ENCODE data around the gene GNB2.
A peak's percentile ranks its signal among the peaks of the same experiment; 100 is the strongest.

The GNB2 gene

GRCh38 chr7:100680576-100681271 lies 7.2 kb downstream of the GNB2 start:
- TF ChIP-seq POLR2A (IDR thresholded peaks at IDR 0.05; ENCODE audit: low read depth, low read length) = no peak
- DNase-seq (ENCODE audit: insufficient read length, low spot score) (no peak), FAIRE-seq (no peak)

GRCh38 chr7:100681491-100682227 lies 8.1 kb downstream of the GNB2 start:
- no peak for DNase-seq (ENCODE audit: insufficient read length, low spot score)
- TF ChIP-seq POLR2A (IDR thresholded peaks at IDR 0.05; ENCODE audit: low read depth, low read length) = no peak
- FAIRE-seq = no peak

DNA sequence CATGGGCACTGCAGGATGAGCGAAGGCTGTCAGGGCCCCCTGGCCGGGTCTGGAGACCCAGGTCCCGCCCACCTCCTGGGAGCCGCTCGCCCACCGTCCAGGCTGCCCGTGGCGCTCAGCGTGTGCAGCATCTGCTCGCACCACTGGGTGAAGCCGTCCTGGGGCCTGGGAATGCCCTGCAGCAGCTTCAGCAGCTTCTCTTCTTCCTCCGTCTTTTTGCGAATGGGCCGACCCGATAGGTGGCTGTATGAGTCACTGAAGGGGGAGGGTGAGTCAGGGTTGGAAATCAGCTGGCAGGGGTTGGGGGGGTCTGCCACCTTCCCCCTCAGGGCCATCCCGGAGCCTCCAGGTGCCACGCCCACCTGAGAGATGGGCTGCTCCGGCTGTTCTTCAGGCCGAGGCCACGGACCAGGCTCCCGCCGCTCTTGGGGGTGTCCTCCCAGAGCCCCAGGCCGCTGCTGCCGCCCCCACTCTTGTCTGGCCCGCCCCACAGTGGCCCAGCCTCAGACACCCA lies 8.7 kb downstream of the GNB2 start:
- DNase-seq (ENCODE audit: insufficient read length, low spot score) = peak; percentile 70
- TF ChIP-seq POLR2A (IDR thresholded peaks at IDR 0.05; ENCODE audit: low read depth, low read length) = peak; percentile 6; the same call in 1 of the 2 replicates
- FAIRE-seq = no peak

GRCh38 chr7:100682991-100683658 lies 9.6 kb downstream of the GNB2 start:
- no peak for TF ChIP-seq POLR2A (IDR thresholded peaks at IDR 0.05; ENCODE audit: low read depth, low read length)
- DNase-seq (ENCODE audit: insufficient read length, low spot score) = no peak
- no peak for FAIRE-seq

DNA sequence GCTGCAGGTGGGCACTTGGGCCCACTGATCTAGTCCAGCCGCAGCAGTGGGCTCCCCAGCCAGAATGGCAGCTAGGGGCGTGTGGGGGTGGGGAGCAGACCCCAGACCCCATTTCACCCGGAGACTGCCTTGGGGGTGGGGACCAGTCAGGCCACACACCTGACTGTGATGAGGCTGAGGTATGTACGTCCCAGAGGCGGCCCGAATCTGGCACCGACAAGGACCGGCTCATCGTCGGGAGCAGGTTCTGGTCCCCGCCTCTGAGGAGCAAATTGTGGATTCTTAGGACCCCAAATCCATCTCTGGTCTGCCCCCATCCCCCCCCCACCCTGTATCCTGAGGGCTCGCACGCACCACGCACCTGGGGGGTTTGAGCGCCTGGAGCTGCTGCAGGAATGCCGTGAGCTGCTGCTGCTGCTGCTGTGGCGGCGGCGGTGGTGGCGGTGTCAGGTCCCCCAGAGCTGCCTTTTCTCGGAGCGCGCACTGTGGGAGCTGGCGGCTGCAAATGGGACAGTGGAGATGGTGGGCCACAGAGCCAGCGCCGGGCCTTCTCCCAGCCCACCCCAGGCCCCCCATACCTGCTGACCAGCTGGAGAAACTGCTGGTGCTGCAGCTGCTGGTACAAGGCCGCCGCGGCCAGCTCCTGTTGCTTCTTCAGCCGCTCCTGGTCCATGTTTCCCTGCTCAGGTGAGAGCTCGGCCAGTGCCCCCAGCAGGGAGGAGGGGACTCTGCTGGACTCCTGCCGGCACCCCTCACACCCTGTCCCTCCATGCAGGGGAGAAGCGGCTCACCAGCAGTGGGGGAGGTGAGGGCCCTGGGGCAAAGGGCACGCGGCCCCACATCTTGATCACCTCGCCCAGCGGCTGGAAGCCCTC lies 10.4 kb downstream of the GNB2 start:
- no peak for DNase-seq (ENCODE audit: insufficient read length, low spot score)
- FAIRE-seq = no peak
- no peak for TF ChIP-seq POLR2A (IDR thresholded peaks at IDR 0.05; ENCODE audit: low read depth, low read length)

GRCh38 chr7:100684534-100685042 lies 11.0 kb downstream of the GNB2 start:
- DNase-seq (ENCODE audit: insufficient read length, low spot score) = no peak
- FAIRE-seq = no peak
- no peak for TF ChIP-seq POLR2A (IDR thresholded peaks at IDR 0.05; ENCODE audit: low read depth, low read length)

DNA sequence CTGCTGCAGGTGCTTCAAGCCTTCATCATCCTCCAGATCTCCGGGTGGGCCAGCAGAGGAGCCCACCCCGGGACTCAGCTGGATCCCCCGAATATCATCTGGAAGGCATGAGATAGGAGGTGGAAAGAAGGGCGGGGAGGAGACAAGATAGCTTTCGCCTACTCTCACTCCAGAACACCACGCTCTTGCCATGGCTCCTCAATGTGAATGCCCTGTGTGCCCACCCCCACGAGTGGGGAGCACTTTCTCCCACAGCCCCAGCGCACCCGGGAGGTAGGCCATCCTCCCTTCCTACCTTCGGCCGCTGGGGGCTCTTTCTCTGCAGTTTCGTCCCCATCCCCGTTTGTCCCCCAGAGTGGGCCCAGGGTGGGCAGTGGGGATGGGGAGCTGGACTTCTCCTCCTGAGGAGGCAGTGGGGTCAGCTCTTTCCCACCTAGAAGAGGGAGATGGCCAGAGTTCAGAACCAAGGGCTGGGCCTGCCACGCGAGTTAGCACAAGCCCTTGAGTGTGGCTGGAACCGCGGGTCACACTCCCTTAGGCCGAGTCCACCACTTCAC lies 11.6 kb downstream of the GNB2 start:
- TF ChIP-seq POLR2A (IDR thresholded peaks at IDR 0.05; ENCODE audit: low read depth, low read length) = no peak
- no peak for DNase-seq (ENCODE audit: insufficient read length, low spot score)
- no peak for FAIRE-seq

DNA sequence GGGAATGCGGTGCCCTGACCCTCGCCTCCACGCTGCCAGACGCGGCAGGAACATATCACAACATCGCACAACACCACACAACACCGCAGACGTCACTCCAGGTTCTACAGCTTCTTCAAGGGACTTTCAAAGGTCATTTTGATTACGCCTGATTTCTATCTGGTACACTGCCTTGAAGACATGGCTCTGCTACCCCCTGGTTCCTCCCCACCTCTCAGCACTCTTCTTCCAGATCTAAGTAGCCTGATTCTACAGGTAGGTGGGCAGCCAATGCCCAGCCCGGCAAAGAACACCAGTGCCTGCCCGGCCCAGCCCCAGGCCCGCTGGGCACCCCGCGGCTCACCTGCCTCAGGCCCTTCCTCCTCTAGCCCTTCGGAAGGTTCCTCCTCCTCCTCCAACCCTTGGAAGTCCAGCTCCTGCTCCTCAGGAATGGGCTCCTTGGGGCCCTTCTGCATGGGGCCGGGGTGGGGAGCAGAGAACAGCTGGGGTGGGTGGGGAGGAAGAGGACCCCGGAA lies 12.1 kb downstream of the GNB2 start:
- FAIRE-seq = no peak
- DNase-seq (ENCODE audit: insufficient read length, low spot score) = no peak
- TF ChIP-seq POLR2A (IDR thresholded peaks at IDR 0.05; ENCODE audit: low read depth, low read length) = no peak

GRCh38 chr7:100686201-100686821 lies 12.8 kb downstream of the GNB2 start:
- no peak for TF ChIP-seq POLR2A (IDR thresholded peaks at IDR 0.05; ENCODE audit: low read depth, low read length)
- DNase-seq (ENCODE audit: insufficient read length, low spot score) = no peak
- FAIRE-seq = no peak

DNA sequence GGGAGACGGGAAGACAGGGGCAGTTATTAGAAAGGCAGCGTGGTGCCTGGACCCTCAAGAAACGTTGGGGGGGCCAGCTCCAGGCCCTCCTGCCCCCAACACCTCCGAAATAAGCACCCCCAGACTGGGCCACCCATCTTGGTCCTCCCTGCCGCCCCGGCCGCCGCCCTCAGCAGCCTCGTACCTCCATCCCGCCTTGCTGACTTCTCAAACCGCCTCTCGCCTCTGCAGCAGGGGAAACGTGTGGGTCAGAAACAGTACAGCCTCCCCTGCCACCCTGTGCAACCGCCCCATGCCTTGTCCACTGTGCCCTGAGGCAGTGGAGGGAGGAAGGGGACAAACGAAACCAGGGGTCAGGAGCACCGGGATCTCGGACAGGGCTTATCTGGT lies 13.3 kb downstream of the GNB2 start:
- FAIRE-seq (no peak), DNase-seq (ENCODE audit: insufficient read length, low spot score) (no peak)

GRCh38 chr7:100687261-100687660 lies 13.7 kb downstream of the GNB2 start:
- FAIRE-seq (no peak), DNase-seq (ENCODE audit: insufficient read length, low spot score) (no peak)
- no peak for TF ChIP-seq POLR2A (IDR thresholded peaks at IDR 0.05; ENCODE audit: low read depth, low read length)

More for the DNA sequence above, 13.3 kb downstream of the GNB2 start:
- TF ChIP-seq POLR2A (IDR thresholded peaks at IDR 0.05; ENCODE audit: low read depth, low read length) = no peak

DNA sequence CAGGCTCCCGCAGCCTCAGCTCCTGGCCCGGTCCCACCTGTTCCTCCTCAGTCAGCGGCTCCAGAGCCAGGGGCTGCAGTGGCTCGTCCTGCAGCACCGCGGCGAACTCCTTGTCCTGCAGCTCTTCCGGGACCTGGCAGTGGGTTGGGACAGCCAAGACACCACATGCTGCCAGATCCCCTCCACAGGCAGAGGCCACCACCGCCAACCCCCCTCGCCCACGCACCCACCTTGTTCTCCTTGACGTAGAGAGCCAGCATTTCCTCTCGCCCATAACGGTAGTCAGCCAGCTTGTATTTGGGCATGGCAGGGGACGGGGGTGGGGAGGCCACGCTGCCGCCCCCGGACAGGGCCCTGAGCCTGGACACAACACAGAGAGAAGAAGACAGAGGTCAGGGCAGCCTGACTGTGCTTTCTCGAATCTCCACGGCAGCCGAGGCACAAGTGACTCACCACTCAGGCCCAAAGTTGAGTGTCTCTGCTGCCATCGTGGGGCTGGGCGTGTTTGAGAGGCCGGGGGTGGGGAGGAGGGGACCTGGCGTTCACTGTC lies 14.3 kb downstream of the GNB2 start:
- TF ChIP-seq POLR2A (IDR thresholded peaks at IDR 0.05; ENCODE audit: low read depth, low read length) = no peak
- DNase-seq (ENCODE audit: insufficient read length, low spot score) (no peak), FAIRE-seq (no peak)

All from H54 (cell line).